CD14-positive monocyte (primary cell): ENCODE results near the gene STK31. TPM values are rescaled to one million over a fixed set of nuclear protein-coding genes. Genes with fewer than 3 reads are reported as not detected.

ENCODE experiments used
- DNase-seq, 3 donors: peaks; one replicate each; pipeline ENCODE4 v3.0.0-alpha.2; 2011 to 2022
- H2AFZ ChIP-seq: 2 replicates; pipeline ENCODE4 v1.6.0; 2012; ENCODE audit warnings: mild to moderate bottlenecking, low read depth, low read length, inconsistent platforms; ENCODE audit not compliant: insufficient read depth, poor library complexity, severe bottlenecking
- H3K27ac ChIP-seq, 2 donors: 1 replicate in 1 of 2; 2 replicates in 1 of 2; pipeline ENCODE4 v1.5.1; 2012 to 2013; ENCODE audit warnings: low read length in 2 of 2, control low read depth in 1 of 2, inconsistent platforms in 1 of 2, low read depth in 1 of 2, mild to moderate bottlenecking in 1 of 2
- H3K27me3 ChIP-seq, 2 donors: one replicate each; pipeline versions ENCODE4 v1.6.0 to v1.6.1; 2011 to 2013; ENCODE audit warnings: low read length in 2 of 2; ENCODE audit not compliant: control insufficient read depth in 2 of 2, insufficient read depth in 2 of 2
- H3K36me3 ChIP-seq, 2 donors: replicated peaks in 1 of 2; 1 replicate in 1 of 2; 2 replicates in 1 of 2; pipeline versions ENCODE4 v1.5.1 to v1.6.1; 2012 to 2013; ENCODE audit warnings: low read length in 2 of 2, control low read depth in 1 of 2, inconsistent platforms in 1 of 2, mild to moderate bottlenecking in 1 of 2; ENCODE audit not compliant: insufficient read depth in 2 of 2, control insufficient read depth in 1 of 2
- H3K4me1 ChIP-seq, 2 donors: 1 replicate in 1 of 2; 2 replicates in 1 of 2; pipeline versions ENCODE4 v1.5.1 to v1.6.1; 2012 to 2013; ENCODE audit warnings: low read length in 2 of 2, control low read depth in 1 of 2, inconsistent platforms in 1 of 2, mild to moderate bottlenecking in 1 of 2, moderate library complexity in 1 of 2; ENCODE audit not compliant: insufficient read depth in 2 of 2, control insufficient read depth in 1 of 2
- H3K4me2 ChIP-seq: replicated peaks from 2 replicates; pipeline ENCODE3; 2012; ENCODE audit warnings: low read length, moderate library complexity, mild to moderate bottlenecking; ENCODE audit not compliant: poor library complexity, severe bottlenecking; ENCODE audit errors: extremely low read depth
- H3K4me3 ChIP-seq, 3 experiments: fragments of 200-600 bp in 1 of 3; sonication (generic) in 1 of 3; replicated peaks in 1 of 3; 1 replicate in 2 of 3; 2 replicates in 1 of 3; pipeline ENCODE4 v1.5.1; 2011 to 2013; ENCODE audit warnings: low read length in 3 of 3, mild to moderate bottlenecking in 3 of 3, control low read depth in 2 of 3, low read depth in 2 of 3, inconsistent platforms in 1 of 3, moderate library complexity in 1 of 3
- H3K79me2 ChIP-seq: 2 replicates; pipeline ENCODE4 v1.6.0; 2012; ENCODE audit warnings: mild to moderate bottlenecking, control low read depth, inconsistent platforms, low read length, moderate library complexity; ENCODE audit not compliant: insufficient read depth
- H3K9ac ChIP-seq: 2 replicates; pipeline ENCODE4 v1.6.0; 2017; ENCODE audit warnings: low read length, mild to moderate bottlenecking; ENCODE audit not compliant: insufficient read depth, poor library complexity, severe bottlenecking
- H3K9me3 ChIP-seq, 2 donors: replicated peaks in 1 of 2; 1 replicate in 1 of 2; 2 replicates in 1 of 2; pipeline versions ENCODE4 v1.5.1 to v1.6.1; 2012 to 2013; ENCODE audit warnings: low read length in 2 of 2, control low read depth in 1 of 2; ENCODE audit not compliant: control insufficient read depth in 1 of 2, insufficient read depth in 1 of 2
- H4K20me1 ChIP-seq: 2 replicates; pipeline ENCODE4 v1.6.0; 2012; ENCODE audit warnings: mild to moderate bottlenecking, low read length, control low read depth, moderate library complexity; ENCODE audit not compliant: insufficient read depth
- H3K27ac Mint-ChIP-seq, 7 donors: one replicate each; pipeline ENCODE4 v1.8.0; 2020; ENCODE audit warnings: mild to moderate bottlenecking in 7 of 7, mixed read lengths in 7 of 7, moderate library complexity in 6 of 7, inconsistent platforms in 2 of 7
- H3K27me3 Mint-ChIP-seq, 3 donors: one replicate each; pipeline ENCODE4 v1.8.0; 2021 to 2022; ENCODE audit warnings: low read depth in 3 of 3, mild to moderate bottlenecking in 3 of 3, mixed read lengths in 3 of 3, moderate library complexity in 3 of 3, inconsistent platforms in 1 of 3
- H3K36me3 Mint-ChIP-seq, 2 donors: one replicate each; pipeline ENCODE4 v1.8.0; 2020; ENCODE audit warnings: mixed read lengths in 2 of 2, inconsistent platforms in 1 of 2, mild to moderate bottlenecking in 1 of 2
- H3K4me1 Mint-ChIP-seq: one replicate; pipeline ENCODE4 v1.8.0; 2020; ENCODE audit warnings: mild to moderate bottlenecking, mixed read lengths
- H3K4me3 Mint-ChIP-seq, 2 donors: one replicate each; pipeline ENCODE4 v1.8.0; 2020; ENCODE audit warnings: mild to moderate bottlenecking in 2 of 2, mixed read lengths in 2 of 2, moderate library complexity in 1 of 2
- H3K9me3 Mint-ChIP-seq, 7 donors: one replicate each; pipeline ENCODE4 v1.8.0; 2020 to 2022; ENCODE audit warnings: mixed read lengths in 7 of 7, mild to moderate bottlenecking in 6 of 7, moderate library complexity in 6 of 7, inconsistent platforms in 2 of 7
- WGBS: methylation state at CpG from one replicate; pipeline ENCODE4 v1.1.5; 2013; ENCODE audit warnings: missing lambda C conversion rate; ENCODE audit not compliant: insufficient coverage; 5-methylcytosine and 5-hydroxymethylcytosine counted together
- intact Hi-C, 2 donors: fragments of 100-400 bp; cut with micrococcal nuclease; formaldehyde crosslinking; loops; one replicate each; pipeline versions ENCODE4 v1.15.0 to v1.15.1; 2023
- polyA plus RNA-seq, 3 donors: library from polyadenylated mRNA; depleted of rRNA in 1 of 3; unstranded in 2 of 3; stranded (reverse) in 1 of 3; fragments of 300-500 nt in 2 of 3; fragments of >200 nt in 1 of 3; fragmentation: Illumina TruSeq in 2 of 3; gene quantifications; 1 replicate in 2 of 3; 2 replicates in 1 of 3; pipeline ENCODE4 v1.2.3, GENCODE V29; 2012 to 2021
- TF ChIP-seq, protein P1 (sequence below): fragments of 200-600 bp; IDR thresholded peaks from one replicate; pipeline ENCODE4 v1.8.0; 2022; ENCODE audit warnings: antibody characterized with exemption, mild to moderate bottlenecking

The STK31 gene
- polyA plus RNA-seq, 3 donors = 0.11 TPM; not detected in 2

GRCh38 chr7:23788843-23789242, 78.8 kb downstream of the STK31 start:
- no peak overlapping the region for H2AFZ ChIP-seq
- intact Hi-C loops = no loop called here
- H3K4me2 ChIP-seq = no peak overlapping the region
- no peak overlapping the region for H3K9ac ChIP-seq
- H3K4me3 ChIP-seq = no peak overlapping the region
- no peaks in the 10 kb centered on the region for H3K36me3 ChIP-seq
- WGBS = no CpG with 5 or more reads among the region's 3 CpGs
- DNase-seq = no peak
- no peaks in the 10 kb centered on the region for H3K36me3 Mint-ChIP-seq
- H3K9me3 Mint-ChIP-seq = peaks cover 0 to under 1% (median 0%) of the 10 kb centered on the region in 7 donors
- peaks cover 0 to 3% (median 0%) of the 10 kb centered on the region in 3 donors for H3K27me3 Mint-ChIP-seq
- H3K4me1 ChIP-seq = no peaks in the 10 kb centered on the region
- no peaks in the 10 kb centered on the region for H3K4me1 Mint-ChIP-seq
- no peak overlapping the region for H3K27ac Mint-ChIP-seq
- H3K9me3 ChIP-seq = no peaks in the 10 kb centered on the region
- no peaks in the 10 kb centered on the region for H3K79me2 ChIP-seq
- no peaks in the 10 kb centered on the region for H3K27me3 ChIP-seq
- no peaks in the 10 kb centered on the region for H4K20me1 ChIP-seq
- H3K4me3 Mint-ChIP-seq = no peak overlapping the region
- TF ChIP-seq, protein P1, sequence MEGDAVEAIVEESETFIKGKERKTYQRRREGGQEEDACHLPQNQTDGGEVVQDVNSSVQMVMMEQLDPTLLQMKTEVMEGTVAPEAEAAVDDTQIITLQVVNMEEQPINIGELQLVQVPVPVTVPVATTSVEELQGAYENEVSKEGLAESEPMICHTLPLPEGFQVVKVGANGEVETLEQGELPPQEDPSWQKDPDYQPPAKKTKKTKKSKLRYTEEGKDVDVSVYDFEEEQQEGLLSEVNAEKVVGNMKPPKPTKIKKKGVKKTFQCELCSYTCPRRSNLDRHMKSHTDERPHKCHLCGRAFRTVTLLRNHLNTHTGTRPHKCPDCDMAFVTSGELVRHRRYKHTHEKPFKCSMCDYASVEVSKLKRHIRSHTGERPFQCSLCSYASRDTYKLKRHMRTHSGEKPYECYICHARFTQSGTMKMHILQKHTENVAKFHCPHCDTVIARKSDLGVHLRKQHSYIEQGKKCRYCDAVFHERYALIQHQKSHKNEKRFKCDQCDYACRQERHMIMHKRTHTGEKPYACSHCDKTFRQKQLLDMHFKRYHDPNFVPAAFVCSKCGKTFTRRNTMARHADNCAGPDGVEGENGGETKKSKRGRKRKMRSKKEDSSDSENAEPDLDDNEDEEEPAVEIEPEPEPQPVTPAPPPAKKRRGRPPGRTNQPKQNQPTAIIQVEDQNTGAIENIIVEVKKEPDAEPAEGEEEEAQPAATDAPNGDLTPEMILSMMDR = no peak
- H3K27ac ChIP-seq = no peak overlapping the region

GRCh38 chr7:23791721-23792120, 81.7 kb downstream of the STK31 start:
- no peak for DNase-seq
- H3K79me2 ChIP-seq = no peaks in the 10 kb centered on the region
- H3K4me2 ChIP-seq = no peak overlapping the region
- no peaks in the 10 kb centered on the region for H3K4me1 Mint-ChIP-seq
- no peaks in the 10 kb centered on the region for H4K20me1 ChIP-seq
- H3K9me3 Mint-ChIP-seq = peaks cover 8 to 26% (median 17%) of the 10 kb centered on the region in 7 donors
- no peak overlapping the region for H3K4me3 Mint-ChIP-seq
- H3K4me3 ChIP-seq = no peak overlapping the region
- peaks cover 0 to 3% (median 0%) of the 10 kb centered on the region in 3 donors for H3K27me3 Mint-ChIP-seq
- intact Hi-C loops = no loop called here
- H3K27me3 ChIP-seq = no peaks in the 10 kb centered on the region
- peaks cover 12 to 20% of the 10 kb centered on the region in 2 donors for H3K9me3 ChIP-seq
- H3K27ac Mint-ChIP-seq = no peak overlapping the region
- TF ChIP-seq, protein P1 = no peak
- H3K9ac ChIP-seq = no peak overlapping the region
- no peak overlapping the region for H3K27ac ChIP-seq
- H3K36me3 Mint-ChIP-seq = no peaks in the 10 kb centered on the region
- H3K4me1 ChIP-seq = no peaks in the 10 kb centered on the region
- no peaks in the 10 kb centered on the region for H3K36me3 ChIP-seq
- H2AFZ ChIP-seq = no peak overlapping the region
